IMR-90 (cell line): ENCODE measurements around the gene PMEPA1. TPM values are rescaled to one million over a fixed set of nuclear protein-coding genes. Genes with fewer than 3 reads are reported as not detected.

Experiments used
- ATAC-seq: fragments of 200-7000 bp; cut with Tn5 transposase; 2 replicates; pipeline ENCODE4 v1.9.1; 2020; ENCODE audit warnings: low read depth, mild to moderate bottlenecking, moderate library complexity
- BruUV-seq: library from RNA; stranded (reverse); fragments of 400-500 nt; replicated peaks from 2 replicates; lab custom pipeline; 2021; lab: Mats Ljungman, UMichigan
- CTCF ChIA-PET: fragments of 300-600 bp; formaldehyde crosslinking; extraction: SDS; loops from one replicate; lab custom pipeline; 2021; ENCODE audit warnings: antibody characterized with exemption; lab: Yijun Ruan, JAX
- POLR2A ChIA-PET: fragments of 300-600 bp; sonication (Branson Sonifier 250); formaldehyde crosslinking; loops from one replicate; lab custom pipeline; 2022; ENCODE audit warnings: antibody characterized with exemption; ENCODE audit not compliant: unreplicated experiment; lab: Charles Lee
- DNase-seq: peaks from one replicate; pipeline ENCODE4 v3.0.0; 2013
- H2AFZ ChIP-seq: replicated peaks from 2 replicates; pipeline ENCODE3; 2013; ENCODE audit warnings: low read length, mild to moderate bottlenecking; ENCODE audit not compliant: poor library complexity
- H2AK5ac ChIP-seq: 2 replicates; pipeline ENCODE4 v1.6.1; 2013; ENCODE audit warnings: low read depth, low read length, inconsistent platforms
- H2AK9ac ChIP-seq: replicated peaks from 2 replicates; pipeline ENCODE3; 2013; ENCODE audit warnings: mild to moderate bottlenecking, low read depth, low read length, moderate library complexity; ENCODE audit not compliant: poor library complexity
- H2BK120ac ChIP-seq: 2 replicates; pipeline ENCODE4 v1.6.1; 2013; ENCODE audit warnings: low read depth, low read length, inconsistent platforms
- H2BK15ac ChIP-seq: 3 replicates; pipeline ENCODE4 v1.6.1; 2013; ENCODE audit warnings: low read depth, low read length, inconsistent platforms
- H2BK20ac ChIP-seq: 2 replicates; pipeline ENCODE4 v1.6.1; 2013; ENCODE audit warnings: low read depth, mild to moderate bottlenecking, inconsistent platforms, low read length, moderate library complexity
- H2BK5ac ChIP-seq: 2 replicates; pipeline ENCODE4 v1.6.1; 2013; ENCODE audit warnings: mild to moderate bottlenecking, low read depth, low read length, inconsistent platforms; ENCODE audit not compliant: poor library complexity, severe bottlenecking
- H3K14ac ChIP-seq: replicated peaks from 2 replicates; pipeline ENCODE4 v1.6.1; 2013; ENCODE audit warnings: low read depth, low read length, inconsistent platforms
- H3K18ac ChIP-seq: 2 replicates; pipeline ENCODE4 v1.6.1; 2013; ENCODE audit warnings: low read depth, low read length, control low read depth
- H3K23ac ChIP-seq: 2 replicates; pipeline ENCODE4 v1.6.1; 2013; ENCODE audit warnings: low read depth, low read length, inconsistent platforms
- H3K27ac ChIP-seq: 2 replicates; pipeline ENCODE4 v1.5.1; 2013; ENCODE audit warnings: mild to moderate bottlenecking, control low read depth, low read length; ENCODE audit not compliant: insufficient read depth
- H3K27me3 ChIP-seq: 2 replicates; pipeline ENCODE4 v1.6.1; 2013; ENCODE audit warnings: low read length; ENCODE audit not compliant: control insufficient read depth, insufficient read depth
- H3K36me3 ChIP-seq: 2 replicates; pipeline ENCODE4 v1.6.1; 2013; ENCODE audit warnings: low read length, mixed read lengths; ENCODE audit not compliant: control insufficient read depth, insufficient read depth
- H3K4ac ChIP-seq: 2 replicates; pipeline ENCODE4 v1.6.1; 2013; ENCODE audit warnings: low read depth, low read length, inconsistent platforms
- H3K4me1 ChIP-seq: 2 replicates; pipeline ENCODE4 v1.6.1; 2013; ENCODE audit warnings: low read length, mixed read lengths; ENCODE audit not compliant: control insufficient read depth, insufficient read depth
- H3K4me2 ChIP-seq: 2 replicates; pipeline ENCODE4 v1.6.1; 2013; ENCODE audit warnings: low read depth, mild to moderate bottlenecking, control low read depth, low read length, moderate library complexity
- H3K4me3 ChIP-seq: 2 replicates; pipeline ENCODE4 v1.5.1; 2013; ENCODE audit warnings: low read depth, mild to moderate bottlenecking, control low read depth, low read length, moderate library complexity; ENCODE audit not compliant: insufficient read depth
- H3K56ac ChIP-seq: 2 replicates; pipeline ENCODE4 v1.6.1; 2013; ENCODE audit warnings: low read length, inconsistent platforms; ENCODE audit not compliant: insufficient read depth; ENCODE audit errors: extremely low read depth
- H3K79me1 ChIP-seq, 2 experiments: 2 replicates each; pipeline ENCODE4 v1.6.1; 2013; ENCODE audit warnings: low read length in 2 of 2, inconsistent platforms in 1 of 2, low read depth in 1 of 2
- H3K9ac ChIP-seq: 2 replicates; pipeline ENCODE4 v1.6.1; 2013; ENCODE audit warnings: low read depth, low read length, control low read depth
- H3K9me1 ChIP-seq: 2 replicates; pipeline ENCODE4 v1.6.1; 2013; ENCODE audit warnings: low read length, inconsistent platforms; ENCODE audit not compliant: insufficient read depth
- H3K9me3 ChIP-seq: 2 replicates; pipeline ENCODE4 v1.6.1; 2013; ENCODE audit warnings: low read length; ENCODE audit not compliant: control insufficient read depth, insufficient read depth
- H4K20me1 ChIP-seq: 2 replicates; pipeline ENCODE4 v1.6.1; 2013; ENCODE audit warnings: low read length, inconsistent platforms; ENCODE audit not compliant: insufficient read depth
- H4K5ac ChIP-seq: 2 replicates; pipeline ENCODE4 v1.6.1; 2013; ENCODE audit warnings: mild to moderate bottlenecking, low read depth, low read length, control low read depth
- H4K8ac ChIP-seq, 2 experiments: 2 replicates each; pipeline ENCODE4 v1.6.1; 2013; ENCODE audit warnings: low read depth in 2 of 2, low read length in 2 of 2, control low read depth in 1 of 2, inconsistent platforms in 1 of 2
- H4K91ac ChIP-seq: 2 replicates; pipeline ENCODE4 v1.6.1; 2013; ENCODE audit warnings: low read depth, low read length, inconsistent platforms; ENCODE audit not compliant: insufficient read depth
- CEBPB ChIP-seq: IDR thresholded peaks from 2 replicates; pipeline ENCODE4 v1.6.1; 2012; ENCODE audit warnings: low read depth, low read length, improper control_type of control experiment
- CHD1 ChIP-seq: IDR thresholded peaks from 2 replicates; pipeline ENCODE4 v1.6.1; 2012; ENCODE audit warnings: low read depth, low read length, improper control_type of control experiment
- FOS ChIP-seq: fragments of 150-350 bp; IDR thresholded peaks from 2 replicates; pipeline ENCODE4 v1.6.1; 2016; ENCODE audit warnings: low read depth, low read length
- MAFK ChIP-seq: IDR thresholded peaks from 2 replicates; pipeline ENCODE4 v1.6.1; 2012; ENCODE audit warnings: low read depth, low read length, improper control_type of control experiment
- POLR2A ChIP-seq: IDR thresholded peaks from 2 replicates; pipeline ENCODE4 v1.6.1; 2012; ENCODE audit warnings: mild to moderate bottlenecking, low read depth, low read length
- RFX5 ChIP-seq: IDR thresholded peaks from 2 replicates; pipeline ENCODE4 v1.8.0; 2012; ENCODE audit warnings: low read depth, mild to moderate bottlenecking, low read length, moderate library complexity
- WGBS, 2 experiments: methylation state at CpG; one replicate each; pipeline versions ENCODE4 v1.1.5 to v1.1.7; 2013; ENCODE audit warnings: missing lambda C conversion rate in 2 of 2; ENCODE audit not compliant: insufficient read length in 1 of 2; ENCODE audit errors: extremely low coverage in 2 of 2; 5-methylcytosine and 5-hydroxymethylcytosine counted together
- dilution Hi-C: fragments of 300-500 bp; cut with HindIII; formaldehyde crosslinking; loops from one replicate; pipeline ENCODE4 v1.14.3; 2018; ENCODE audit warnings: low sequenced_read_pairs; ENCODE audit not compliant: unreplicated experiment
- in situ Hi-C: fragments of 300-500 bp; cut with MboI; formaldehyde crosslinking; loops from 3 replicates; pipeline ENCODE4 v1.14.3; 2019; ENCODE audit warnings: low sequenced_read_pairs, inconsistent platforms, mixed read lengths
- intact Hi-C: fragments of 100-400 bp; cut with micrococcal nuclease; formaldehyde crosslinking; loops from 2 replicates; pipeline ENCODE4 v1.10.0; 2022
- polyA plus RNA-seq, 3 experiments: library from polyadenylated mRNA; depleted of rRNA; stranded (reverse); fragments of >200 nt; gene quantifications; 2 replicates each; pipeline ENCODE4 v1.2.3, GENCODE V29; 2012; ENCODE audit warnings: low replicate concordance in 1 of 3
- total RNA-seq: library from RNA; depleted of rRNA; stranded (reverse); fragments of >200 nt; gene quantifications from 2 replicates; pipeline ENCODE4 v1.2.3, GENCODE V29; 2012
- TF ChIP-seq, protein P1 (sequence below): fragments of 150-350 bp; IDR thresholded peaks from 2 replicates; pipeline ENCODE4 v1.6.1; 2017; ENCODE audit warnings: mild to moderate bottlenecking, antibody characterized with exemption, low read length, low read depth
- TF ChIP-seq, protein P2 (sequence below): fragments of 150-350 bp; IDR thresholded peaks from 2 replicates; pipeline ENCODE4 v1.6.1; 2016; ENCODE audit warnings: low read depth, mild to moderate bottlenecking, low read length, moderate library complexity, borderline replicate concordance

Gene PMEPA1
- total and polyA plus RNA-seq, 2 of the 4 experiments (the other 2 are of a cell fraction): 2.0 to 6.9 TPM

DNA sequence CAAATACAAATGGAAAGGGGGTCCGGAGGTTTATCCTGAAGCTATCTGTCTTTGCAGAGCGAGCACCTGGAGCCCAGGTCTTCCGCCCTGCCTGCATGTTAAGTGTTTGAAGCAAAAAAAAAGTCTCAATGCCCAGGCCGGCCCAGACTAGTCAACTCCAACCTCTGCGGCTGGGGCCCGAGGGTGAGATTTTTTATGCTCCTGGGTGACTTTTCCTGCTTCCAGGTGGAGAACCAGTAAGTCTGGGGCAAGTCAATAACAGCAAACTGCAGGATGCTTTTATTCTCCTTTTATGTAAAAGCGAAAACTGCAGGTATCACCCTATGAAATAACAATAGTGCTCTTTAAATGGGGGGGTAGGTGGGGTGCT, 87.6 kb downstream of the PMEPA1 start:
- BruUV-seq: no TSS peak
- Histone ChIP-seq H3K79me1 (no peaks in the 10 kb centered on the region), H3K56ac (no peak overlapping the region), H3K18ac (no peak overlapping the region), H3K4me3 (no peak overlapping the region), H2AK5ac (no peak overlapping the region), H3K27me3 (peaks cover 8% of the 10 kb centered on the region), H2BK120ac (no peak overlapping the region), H3K36me3 (no peaks in the 10 kb centered on the region), H3K9me1 (no peaks in the 10 kb centered on the region), H3K4ac (no peak overlapping the region), H2AFZ (no peak overlapping the region), H3K27ac (no peak overlapping the region), H3K9me3 (peaks cover 3% of the 10 kb centered on the region; the same call in 1 of the 2 replicates), H4K20me1 (no peaks in the 10 kb centered on the region), H2BK5ac (no peak overlapping the region), H2AK9ac (no peak overlapping the region), H4K8ac (no peak overlapping the region), H4K5ac (no peak overlapping the region), H3K4me1 (no peaks in the 10 kb centered on the region), H3K9ac (no peak overlapping the region), H4K91ac (no peak overlapping the region), H3K14ac (no peak overlapping the region), H3K23ac (no peak overlapping the region), H3K4me2 (no peak overlapping the region), H2BK15ac (no peak overlapping the region), H2BK20ac (no peak overlapping the region)
- WGBS, 2 experiments: 89% methylated on average over 3 of the region's 7 CpGs; no CpG with 5 or more reads in 1 of the 2 experiments
- in situ Hi-C loops (no loop called here), intact Hi-C loops (loop anchor here (1.0 kb wide), 1 partner anchor 557 kb away; no protein-coding TSS in a partner anchor), dilution Hi-C loops (no loop called here)
- CTCF ChIA-PET: interaction anchor here (1.1 kb wide), 1 partner anchor 465 kb away, joined by 4 read pairs; no protein-coding TSS in a partner anchor
- no peak for TF ChIP-seq CHD1
- TF ChIP-seq RFX5: no peak
- TF ChIP-seq, protein P1, sequence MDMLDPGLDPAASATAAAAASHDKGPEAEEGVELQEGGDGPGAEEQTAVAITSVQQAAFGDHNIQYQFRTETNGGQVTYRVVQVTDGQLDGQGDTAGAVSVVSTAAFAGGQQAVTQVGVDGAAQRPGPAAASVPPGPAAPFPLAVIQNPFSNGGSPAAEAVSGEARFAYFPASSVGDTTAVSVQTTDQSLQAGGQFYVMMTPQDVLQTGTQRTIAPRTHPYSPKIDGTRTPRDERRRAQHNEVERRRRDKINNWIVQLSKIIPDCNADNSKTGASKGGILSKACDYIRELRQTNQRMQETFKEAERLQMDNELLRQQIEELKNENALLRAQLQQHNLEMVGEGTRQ: no peak
- no peak for TF ChIP-seq CEBPB
- no peak for TF ChIP-seq MAFK
- no peak for TF ChIP-seq FOS
- TF ChIP-seq, protein P2, sequence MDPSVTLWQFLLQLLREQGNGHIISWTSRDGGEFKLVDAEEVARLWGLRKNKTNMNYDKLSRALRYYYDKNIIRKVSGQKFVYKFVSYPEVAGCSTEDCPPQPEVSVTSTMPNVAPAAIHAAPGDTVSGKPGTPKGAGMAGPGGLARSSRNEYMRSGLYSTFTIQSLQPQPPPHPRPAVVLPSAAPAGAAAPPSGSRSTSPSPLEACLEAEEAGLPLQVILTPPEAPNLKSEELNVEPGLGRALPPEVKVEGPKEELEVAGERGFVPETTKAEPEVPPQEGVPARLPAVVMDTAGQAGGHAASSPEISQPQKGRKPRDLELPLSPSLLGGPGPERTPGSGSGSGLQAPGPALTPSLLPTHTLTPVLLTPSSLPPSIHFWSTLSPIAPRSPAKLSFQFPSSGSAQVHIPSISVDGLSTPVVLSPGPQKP: no peak
- no peak for TF ChIP-seq POLR2A
- DNase-seq (no peak), ATAC-seq (no peak)
- POLR2A ChIA-PET: no interaction called here
